GM18861 (cell line): ENCODE measurements around the gene SBSN.

Experiments
- ATAC-seq: cut with Tn5 transposase; IDR thresholded peaks from one replicate; pipeline ENCODE4 v1.9.1; 2021; ENCODE audit not compliant: unreplicated experiment

The SBSN gene

DNA sequence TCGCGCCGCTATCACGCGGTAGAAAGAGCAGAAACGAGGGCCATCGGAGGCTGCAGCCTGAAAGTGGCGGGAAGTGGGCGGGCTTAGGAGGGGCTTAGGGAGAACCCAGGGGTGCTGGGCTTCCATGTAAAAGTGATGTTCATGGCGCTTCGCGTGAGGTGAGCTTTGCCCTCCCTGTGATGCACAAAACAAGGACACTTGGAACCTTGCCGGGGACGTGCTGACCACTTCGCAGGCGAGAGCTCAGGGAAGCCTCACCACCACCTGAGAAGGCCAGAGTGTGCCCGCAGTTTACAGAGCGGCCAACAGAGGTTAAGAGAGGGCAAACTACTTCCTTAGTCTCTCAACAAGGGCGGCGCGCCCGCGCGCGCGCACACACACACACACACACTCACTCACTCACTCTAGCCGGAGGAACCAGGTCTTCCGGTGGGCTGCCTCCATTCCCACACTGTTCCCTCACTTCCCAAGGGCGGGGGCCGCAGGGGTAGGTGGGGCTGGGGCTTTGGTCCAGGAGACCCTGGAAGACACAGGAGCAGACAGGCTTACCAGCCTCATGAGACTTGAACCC is 5.8 kb upstream of the SBSN start:
- ATAC-seq: no peak

DNA sequence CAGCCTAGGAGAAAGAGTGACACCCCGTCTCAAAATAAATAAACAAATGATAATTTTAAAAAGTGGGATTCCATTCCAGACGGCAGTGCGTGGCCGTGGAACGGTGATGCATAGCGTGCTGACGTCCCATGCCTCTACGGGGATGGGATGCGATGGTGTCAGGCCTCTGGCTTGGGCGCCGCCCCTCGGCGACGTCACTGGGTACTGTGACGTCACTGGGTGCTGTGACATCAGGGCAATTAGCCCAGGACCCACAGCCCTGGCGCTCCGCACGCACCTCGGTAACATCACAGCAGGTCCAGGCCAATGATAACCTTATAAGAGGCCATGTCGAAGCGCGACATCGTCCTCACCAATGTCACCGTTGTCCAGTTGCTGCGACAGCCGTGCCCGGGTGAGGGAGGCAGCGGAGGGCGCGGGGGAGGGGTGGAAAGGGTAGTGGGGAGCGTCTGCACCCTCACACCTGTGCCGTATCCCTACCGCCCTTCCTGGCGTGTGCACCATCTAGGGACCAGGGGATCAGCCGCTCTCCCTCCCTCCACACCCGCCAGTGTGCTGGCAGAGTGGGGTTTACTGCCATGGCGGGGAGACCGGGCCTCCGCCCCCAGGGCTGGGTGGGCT is 5.2 kb upstream of the SBSN start, which contains the start of gene GAPDHS:
Gene GAPDHS (plus strand): TSS at position 256 of the 621 bp plus-strand sequence. CDS start 72 bp downstream, at position 328.
- no peak for ATAC-seq

DNA sequence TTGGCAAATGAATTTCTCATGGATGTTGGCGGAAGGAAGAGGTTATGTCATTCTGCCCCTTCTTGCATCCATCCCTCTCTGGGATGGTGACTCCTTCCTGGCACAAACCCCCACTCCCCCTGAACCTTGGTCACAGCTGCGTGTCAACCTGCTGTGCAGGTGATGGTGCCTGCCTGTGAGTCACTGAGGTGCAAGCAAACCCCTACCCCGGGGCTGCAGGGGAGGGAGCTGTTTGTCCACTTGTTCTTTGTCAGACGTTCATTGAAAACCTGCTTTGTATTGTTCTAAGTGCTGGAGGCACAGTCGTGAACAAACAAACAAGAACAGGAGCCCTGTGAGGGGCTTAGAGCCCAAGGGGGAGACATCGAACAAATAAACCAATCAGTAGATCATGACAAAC is 3.2 kb upstream of the SBSN start:
- no peak for ATAC-seq

DNA sequence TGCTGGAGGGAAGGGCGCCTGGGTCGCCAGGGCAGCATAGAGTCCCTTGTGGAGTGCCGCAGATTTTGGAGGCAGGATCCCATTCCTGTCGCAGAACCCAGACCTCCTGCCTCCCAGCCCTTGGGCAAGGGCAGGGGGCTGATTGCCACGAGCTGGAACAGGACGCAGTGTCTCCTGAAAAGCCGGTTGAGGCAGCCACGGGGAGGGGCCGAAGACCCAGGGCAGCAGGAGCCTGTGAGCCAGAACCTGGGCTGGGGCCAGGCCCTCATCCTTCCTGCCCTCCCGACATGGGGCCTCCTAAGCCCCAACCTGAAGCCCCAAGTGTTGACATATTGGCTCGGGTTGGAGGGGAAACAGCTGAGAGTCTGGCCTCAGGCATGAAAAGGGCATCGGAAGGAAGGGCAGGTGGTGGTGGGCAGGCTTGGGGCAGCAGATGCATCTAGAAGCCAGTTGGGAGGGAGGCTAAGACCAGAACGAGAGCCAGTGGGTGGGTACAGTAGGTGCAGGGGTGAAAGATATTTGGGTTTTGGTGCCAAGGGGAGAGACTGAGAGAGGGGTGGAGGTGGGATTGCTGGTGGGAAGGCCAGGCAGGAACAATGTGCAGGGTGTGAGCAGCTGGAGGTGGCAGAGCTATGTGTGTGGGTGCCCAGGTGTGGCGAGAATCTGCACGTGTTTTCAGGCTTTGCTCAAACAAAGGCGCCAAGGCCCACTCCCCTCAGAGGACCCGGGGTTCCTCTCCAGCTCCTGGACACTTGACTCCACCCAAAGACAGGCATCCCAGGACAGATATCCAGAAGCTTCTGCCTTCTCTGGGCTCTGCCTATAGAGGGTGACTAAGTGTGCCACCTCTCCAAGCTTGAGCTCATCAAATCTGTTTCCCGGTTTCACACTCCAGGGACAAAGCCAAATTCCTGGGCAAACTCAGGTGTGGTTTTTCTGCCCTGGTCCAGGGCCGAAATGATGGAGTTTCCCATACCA is 1.4 kb upstream of the SBSN start:
- ATAC-seq: no peak

DNA sequence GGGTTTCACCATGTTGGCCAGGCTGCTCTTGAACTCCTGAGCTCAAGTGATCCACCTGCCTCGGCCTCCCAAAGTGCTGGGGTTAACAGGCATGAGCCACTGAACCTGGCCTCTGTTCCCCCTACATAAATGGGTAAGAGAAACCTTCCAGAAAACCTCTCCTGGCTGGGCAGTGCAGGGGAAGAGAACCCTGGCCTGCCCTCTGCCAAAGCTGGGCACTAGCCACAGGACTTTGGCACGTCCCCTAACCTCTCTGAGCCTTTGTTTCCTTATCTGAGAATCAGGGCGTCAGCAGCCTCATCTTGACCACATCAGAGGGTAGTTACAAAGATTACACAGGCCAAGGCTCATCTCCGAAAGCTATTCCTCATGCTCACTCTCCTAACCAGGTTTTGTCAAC is 2.2 kb downstream of the SBSN start:
- no peak for ATAC-seq

DNA sequence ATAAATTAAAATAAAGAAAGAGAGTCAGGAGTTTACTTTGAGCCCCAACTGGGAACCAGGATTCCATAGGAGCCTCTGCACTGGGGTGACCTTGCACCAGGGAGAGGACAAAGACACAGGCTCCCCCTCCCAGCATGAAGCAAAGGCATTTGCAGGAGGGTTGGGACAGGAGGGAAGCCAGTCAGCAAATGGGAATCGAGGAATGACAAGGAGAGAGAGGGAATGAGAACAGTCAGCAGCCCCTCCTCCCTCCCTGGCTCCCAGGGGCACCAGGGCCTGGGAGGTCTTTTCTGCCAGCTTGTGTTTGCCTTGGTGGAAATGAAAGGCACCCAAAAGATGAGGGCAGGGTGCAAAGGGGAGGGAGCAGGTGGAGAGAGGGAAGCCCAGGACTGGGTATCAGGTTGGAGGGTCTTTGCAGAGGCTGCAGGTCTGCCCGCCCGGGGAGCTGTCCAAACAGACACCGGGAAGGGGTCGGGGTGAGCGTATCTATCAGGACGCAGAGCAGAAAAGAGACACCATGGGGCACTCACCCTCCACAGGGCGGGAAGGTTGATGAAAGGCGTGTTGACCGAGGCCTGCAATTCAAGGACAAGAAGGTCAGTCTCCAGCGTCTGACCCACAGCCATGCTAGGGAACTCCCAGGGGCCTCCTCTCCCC is 3.8 kb downstream of the SBSN start:
- ATAC-seq: no peak

DNA sequence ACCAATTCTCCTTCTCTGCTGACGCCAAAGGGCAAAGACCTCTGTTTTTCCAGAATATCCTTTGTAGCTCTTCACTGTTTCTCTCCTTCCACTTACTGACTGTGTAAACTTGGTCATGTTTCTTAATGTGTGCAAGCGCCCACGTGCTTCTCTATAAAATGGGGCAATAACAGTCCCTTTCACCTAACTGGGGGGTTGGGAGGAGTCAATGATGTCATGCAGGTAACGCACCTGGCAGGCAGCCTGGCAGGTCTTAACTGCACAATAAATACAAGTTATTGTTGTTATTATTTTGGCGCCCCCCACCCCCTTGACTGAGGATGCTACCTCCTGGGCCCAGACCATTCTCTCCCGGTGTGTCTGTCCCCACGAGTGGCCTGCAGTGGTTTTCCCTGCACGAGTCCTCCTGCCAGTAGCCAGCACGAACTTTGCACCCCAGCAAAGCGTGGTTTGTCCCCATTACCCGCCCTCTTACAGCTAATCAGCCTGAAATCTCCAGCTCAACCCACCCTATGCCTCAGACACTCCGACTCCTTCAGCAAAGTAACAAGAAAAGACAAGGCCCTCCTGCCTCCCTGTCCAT is 5.3 kb downstream of the SBSN start:
- ATAC-seq: no peak

DNA sequence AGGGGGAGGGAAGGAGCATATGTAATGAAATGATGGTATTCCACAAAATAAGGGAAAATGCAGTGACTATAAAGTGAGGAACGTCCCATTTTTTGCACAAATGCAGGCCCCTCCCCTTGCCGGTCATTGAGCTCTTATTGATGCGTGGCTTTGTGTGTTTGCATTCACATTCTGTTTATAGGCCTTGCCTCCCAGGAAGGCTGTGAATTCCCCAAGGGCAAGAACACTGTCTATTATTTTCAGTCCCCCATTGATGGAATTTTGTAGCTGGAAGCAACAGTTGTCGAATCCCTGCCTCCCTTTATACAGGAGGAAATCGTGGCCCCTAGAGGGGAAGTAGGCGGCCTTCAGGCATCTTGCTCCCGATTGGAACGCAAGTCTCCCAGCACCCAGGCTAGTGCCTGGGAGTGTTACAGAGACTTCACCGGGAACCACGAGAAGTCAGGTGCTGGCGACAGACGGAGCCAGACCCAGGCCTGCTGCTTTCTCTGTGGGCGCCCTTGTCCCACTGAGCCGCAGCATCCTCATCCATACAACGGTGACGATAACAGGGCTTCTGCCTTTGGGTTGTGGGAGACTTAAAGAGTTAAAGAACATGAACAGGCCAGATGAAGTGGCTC is 6.9 kb downstream of the SBSN start:
- no peak for ATAC-seq

DNA sequence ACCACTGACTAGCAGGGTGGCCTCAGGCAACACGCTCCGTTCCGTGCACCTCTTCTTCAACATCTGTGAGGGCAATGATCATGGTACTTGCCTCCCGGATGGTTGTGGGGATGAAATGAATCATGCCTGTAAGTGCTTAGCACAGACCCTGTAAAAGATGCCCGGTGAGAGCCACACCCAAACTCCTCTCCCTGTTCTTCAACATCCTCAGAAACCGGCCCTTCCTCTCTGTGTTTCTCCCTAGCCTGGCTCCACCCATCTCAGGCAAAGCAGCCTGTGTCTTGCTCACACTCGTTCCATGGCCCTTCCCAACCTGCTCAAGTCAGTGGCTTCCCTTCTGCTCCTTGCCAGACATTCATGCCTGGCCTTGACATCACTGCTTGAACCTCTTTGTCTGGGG is 8.8 kb downstream of the SBSN start:
- no peak for ATAC-seq

DNA sequence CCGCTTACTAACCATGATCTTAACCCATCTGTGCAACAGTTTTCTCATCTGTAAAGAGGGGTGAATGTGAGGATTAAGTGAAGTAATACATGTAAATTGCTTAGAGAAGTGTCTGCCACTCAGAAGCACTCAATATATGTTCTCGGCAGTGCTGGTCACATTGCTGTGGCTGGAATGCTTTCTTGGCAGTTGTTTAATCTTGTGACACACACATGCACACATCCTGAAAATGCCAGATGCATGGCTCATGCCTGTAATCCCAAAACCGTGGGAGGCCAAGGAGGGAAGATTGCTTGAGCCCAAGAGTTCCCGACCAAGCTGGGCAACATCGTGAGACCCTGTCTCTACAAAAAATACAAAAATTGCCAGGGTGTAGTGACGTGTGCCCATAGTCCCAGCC is 9.8 kb downstream of the SBSN start:
- ATAC-seq: no peak

DNA sequence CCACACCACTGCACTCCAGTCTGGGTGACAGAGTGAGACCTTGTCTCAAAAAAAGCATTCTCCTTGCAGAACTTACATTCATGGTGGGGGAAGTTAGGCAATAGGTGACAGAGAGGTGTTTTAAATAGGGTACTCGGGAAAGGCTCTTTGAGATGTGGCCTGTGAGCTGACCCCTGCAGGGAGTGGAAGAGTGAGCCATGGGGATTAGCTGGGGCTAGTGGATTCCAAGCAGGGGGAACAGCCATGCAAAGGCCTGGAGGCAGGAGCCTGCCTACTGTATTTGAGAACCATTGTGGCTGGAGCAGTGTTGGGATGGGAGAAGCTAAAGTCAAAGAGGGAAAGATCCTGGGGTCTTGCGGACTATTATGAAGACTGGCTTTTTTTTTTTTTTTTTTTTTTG is 10.8 kb downstream of the SBSN start:
- no peak for ATAC-seq

DNA sequence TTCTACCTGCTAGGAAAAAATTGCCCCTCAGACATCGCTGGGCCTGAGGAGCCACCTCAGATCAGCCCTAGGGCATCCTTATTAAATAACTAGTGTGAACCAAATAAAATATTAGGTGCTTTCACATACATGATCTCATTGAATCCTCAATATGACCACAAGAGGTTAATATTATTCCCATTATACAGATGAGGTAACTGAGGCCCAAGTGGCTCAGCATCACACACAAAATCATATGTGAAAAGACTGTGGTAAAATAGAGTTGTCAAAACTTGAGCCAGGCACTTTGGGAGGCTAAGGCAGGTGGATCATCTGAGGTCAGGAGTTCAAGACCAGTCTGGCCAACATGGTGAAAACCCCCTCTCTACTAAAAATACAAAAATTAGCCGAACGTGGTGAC is 11.8 kb downstream of the SBSN start:
- no peak for ATAC-seq

DNA sequence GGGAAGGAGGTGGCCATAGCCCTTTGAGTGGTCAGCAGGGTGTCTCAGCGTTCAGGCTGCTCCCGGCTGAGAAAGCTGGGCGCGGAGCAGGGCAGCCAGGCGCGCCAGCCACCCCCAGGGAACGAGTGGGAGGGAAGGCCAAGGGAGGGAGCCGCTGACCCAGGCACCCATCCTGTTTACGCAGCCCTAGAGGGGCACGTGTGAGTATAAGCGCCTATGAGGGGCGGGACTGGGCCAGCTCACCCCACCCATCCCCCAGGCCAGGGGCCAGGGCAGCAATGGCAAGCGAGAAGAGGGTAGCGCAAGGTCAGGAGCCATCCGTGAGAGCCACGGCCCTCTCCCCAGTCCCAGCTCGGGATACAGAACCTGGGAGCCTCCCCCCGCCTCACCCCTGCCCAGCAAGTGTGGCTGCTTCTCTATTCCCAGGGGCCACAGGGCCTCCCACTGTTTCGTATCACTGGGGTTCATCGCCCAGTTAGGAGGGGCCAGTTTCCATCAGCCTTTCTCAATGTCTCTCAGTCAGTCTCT is 13.8 kb downstream of the SBSN start:
- no peak for ATAC-seq

DNA sequence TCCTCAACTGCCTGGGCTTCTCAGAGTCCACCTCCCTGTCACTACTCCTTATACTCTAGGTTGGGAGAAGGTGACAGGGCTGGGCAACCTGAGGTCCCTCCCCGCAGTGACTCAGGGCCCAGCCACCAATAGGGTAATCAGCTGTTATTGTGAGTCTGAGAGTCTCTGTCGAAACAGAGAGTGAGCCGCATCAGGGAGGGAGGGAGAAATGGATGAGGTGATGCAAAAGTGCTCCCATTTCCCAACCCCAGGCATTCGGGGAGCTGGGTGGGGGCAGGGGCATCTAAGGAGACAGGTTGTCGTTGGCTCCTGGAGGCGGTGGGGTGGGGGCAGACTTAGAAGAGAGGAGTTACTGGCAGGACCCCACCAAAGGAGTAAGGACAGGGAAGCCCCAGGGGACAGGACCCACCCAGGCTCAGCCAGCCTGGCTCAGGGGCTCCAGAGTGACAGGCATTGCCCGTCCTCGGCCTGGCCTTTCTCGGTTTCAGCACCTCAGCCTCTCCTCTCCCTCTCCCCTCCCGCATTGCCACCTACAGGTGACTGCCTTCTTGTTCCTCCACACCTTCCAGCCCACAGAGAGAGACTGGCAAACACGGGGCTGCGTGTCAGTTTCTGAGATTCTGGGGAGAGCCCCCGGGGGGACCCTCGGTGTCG is 14.4 kb downstream of the SBSN start, which contains the start of gene DMKN:
Gene DMKN (minus strand): TSS at position 22 of the 654 bp plus-strand sequence. CDS start 174 bp downstream, outside the sequence.
- no peak for ATAC-seq

DNA sequence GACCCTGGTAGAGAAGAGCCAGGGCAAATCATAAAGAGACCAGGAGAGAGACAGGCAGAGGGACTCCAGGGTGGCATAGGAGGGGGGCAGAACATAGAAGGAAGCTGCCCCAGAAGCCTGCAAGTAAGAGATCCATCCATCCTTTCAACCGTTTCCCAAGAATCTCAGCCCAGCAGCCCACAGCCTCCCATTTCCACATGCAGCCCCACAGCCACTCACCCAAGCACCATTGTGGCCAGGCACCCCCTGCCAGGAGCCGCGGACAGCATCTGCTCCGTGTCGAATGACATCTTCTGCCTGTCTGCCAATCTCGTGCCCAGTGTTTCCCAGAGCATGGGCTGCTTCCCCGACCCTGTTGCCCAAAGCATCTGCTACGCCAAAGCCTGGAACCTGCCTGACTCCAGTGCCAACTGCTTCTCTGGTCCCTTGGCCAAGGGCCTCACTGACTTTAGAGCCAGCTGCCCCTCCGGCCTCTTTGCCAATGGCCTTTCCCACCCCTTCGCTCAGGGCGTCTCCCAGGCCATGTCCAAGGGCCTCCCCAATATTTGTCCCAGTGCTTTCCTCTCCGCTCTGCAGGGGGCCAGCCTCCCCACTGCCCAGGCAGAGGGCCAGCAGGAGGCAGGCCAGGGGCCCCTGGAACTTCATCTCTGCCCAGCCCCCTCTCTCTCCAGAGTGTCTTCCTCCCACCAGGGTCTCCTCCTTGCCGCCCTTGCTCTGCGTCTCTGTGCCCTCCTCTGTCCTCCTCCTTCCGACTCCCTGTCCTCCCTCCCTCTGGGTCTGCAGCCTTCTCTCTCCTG is 15.1 kb downstream of the SBSN start:
- no peak for ATAC-seq

DNA sequence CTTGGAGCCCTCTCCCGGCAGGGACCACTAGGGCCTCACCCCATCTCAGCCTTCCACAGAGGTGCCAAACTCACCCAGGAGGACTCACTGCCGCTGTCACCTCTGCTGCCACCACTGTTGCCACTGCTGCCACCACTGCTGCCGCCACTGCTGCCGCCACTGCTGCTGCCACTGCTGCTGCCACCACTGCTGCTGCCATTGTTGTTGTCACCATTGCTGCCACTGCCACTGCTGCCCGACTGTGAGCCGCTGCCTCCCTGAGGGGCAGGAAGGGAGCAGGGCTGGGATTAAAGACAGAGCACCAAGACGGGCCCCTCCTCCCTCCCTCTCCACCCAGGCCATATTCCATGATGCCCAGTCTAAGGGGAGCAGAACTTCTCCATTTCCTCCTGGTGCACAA is 16.8 kb downstream of the SBSN start:
- ATAC-seq: no peak

DNA sequence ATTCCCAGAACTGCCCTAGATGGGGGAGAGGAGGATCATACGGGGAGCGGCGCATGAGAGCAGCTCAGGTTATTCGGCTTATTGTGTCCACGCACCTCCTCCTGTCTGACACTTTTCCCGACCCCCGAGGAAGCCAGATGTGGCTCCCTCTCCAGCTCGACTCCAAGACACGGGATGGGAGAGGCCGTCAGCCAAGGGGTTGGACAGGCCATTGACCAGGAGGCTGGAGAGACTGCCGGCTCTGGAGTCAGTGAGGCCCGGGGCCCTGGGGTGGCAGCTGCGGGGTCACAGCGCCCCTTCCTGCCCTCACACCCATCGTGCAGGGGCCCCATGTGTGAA is 17.5 kb downstream of the SBSN start:
- no peak for ATAC-seq

DNA sequence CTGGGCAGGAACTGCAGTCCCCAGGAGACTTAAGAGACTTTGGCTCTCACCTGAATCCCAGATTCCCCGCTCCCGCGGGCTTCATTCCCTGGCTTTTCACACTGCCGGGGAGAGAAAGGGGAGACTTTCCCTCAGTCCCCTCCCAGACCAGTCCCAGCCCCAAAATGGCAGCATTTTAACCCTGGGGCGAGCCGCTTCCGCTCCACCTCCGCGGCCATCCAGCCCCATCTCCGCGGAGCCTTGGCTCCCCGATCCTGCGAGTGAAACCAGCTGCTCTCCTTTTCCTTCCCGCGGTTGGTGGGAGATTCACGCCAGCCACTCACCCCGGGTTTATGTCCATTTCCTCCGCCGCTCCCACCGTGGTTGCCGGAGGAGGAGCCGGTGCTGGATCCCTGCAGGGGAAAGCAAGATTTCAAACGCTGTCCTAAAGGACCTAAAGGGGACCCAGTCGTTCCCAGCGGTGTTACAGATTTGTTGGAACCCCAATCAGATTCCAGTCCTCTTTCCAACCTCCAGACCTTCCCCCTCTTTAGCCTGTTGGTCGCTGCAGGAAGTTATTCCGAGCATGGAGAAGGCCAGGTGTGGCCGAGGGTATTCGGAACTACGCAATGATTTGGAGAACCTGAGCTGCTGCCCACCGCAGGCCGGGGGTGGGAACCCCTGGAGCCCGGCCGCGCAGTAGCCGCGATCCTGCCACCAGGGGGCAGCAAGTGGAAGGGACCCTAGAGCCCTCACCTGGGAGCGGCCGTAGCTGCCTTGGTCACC is 18.1 kb downstream of the SBSN start:
- ATAC-seq: no peak
